NK-92 treated with Interleukin-12 subunit alpha and Interleukin-12 subunit beta, amount 100 ng/mL, for 24 hours (cell line): ENCODE results near the gene PRCC.

Experiments used
- DNase-seq: peaks from one replicate; lab custom pipeline; 2025; lab: John Stamatoyannopoulos, UW

Gene PRCC

GRCh38 chr1:156767101-156767878 is at the start of gene PRCC:
Gene PRCC (plus strand): TSS chr1:156767535. CDS start chr1:156767772, 237 bp downstream.
- peak; percentile 97 for DNase-seq

GRCh38 chr1:156721131-156721530 is 46.2 kb upstream of the PRCC start:
- DNase-seq: no peak

DNA sequence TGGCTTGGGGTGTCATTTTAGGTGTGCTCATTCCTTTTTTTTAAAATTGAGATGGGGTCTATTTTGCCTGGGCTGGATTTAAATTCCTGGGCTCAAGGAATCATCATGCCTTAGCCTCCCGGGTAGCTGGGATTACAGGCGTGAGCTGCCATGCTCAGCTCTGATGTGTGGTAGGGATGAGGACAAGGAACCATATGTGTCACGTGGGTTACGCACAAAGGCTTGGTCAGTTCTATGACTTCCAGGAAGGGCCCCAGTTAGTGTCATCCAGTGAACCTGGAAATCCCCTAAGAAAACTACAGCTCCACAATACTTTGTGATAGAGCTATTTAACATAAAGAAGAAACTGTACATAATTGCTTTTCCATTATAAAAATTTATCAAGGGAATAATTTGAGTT is 45.8 kb upstream of the PRCC start:
- no peak for DNase-seq

DNA sequence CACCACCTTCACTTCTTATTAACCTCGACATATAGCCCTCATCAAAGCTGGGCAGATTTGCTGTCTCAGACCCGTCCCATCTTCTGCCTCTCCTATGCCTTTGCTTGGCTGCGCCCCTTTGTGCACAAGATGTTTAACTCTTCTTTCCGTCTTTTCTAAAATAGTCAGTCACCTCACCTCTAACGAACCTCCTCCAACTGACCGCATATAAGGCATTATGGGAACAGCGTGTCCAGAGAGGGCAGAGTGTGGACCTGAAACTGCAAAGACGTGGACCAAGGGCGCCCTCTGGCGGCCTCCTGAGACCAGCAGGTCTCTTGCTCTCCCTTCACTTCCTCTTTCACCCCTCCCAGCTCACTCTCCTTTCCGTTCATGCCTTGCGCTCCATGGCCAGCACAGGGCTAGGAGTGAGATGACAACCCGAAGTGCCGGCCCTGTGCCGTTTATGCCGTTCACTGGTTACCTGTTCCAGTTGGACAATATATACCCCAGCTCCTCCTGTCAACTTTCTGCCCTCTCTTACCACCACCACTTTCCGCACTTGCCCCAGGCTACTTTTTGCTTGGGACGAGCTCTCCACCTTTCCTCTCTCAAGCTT is 41.6 kb upstream of the PRCC start:
- DNase-seq: peak; percentile 65

DNA sequence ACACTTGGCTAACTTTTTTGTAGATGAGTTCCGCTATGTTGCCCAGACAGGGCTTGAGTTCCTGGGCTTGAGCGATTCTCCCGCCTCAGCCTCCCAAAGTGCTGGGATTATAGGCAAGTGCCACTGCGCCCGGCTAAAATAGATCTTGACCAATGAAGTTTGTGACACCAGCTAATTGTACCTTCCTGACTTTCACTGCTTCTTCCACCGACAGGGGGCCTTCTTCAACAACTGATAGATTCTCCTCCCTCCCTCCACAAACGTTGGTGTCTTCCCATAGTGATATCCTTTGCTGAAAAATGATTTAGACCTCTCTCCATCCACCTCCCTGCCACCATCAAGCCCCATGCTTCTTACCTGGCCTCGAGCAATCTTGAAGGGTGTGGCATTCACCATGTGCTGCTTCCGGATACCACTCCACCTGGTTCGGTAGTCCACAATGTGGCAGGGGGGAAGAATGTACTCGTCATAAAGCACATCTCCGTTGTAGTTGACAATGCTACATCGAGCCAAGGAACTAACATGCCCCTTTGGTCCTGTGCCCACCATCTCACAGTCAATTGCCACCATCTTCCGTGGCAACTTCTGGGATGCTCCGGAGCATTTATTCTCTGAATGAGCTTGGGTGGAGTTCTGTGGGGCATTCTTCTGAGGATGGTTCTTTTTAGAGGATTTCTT is 40.6 kb upstream of the PRCC start:
- DNase-seq: no peak

- no peak for DNase-seq
These were observed 39.8 kb upstream of the PRCC start for GRCh38 chr1:156727492-156727891.

DNA sequence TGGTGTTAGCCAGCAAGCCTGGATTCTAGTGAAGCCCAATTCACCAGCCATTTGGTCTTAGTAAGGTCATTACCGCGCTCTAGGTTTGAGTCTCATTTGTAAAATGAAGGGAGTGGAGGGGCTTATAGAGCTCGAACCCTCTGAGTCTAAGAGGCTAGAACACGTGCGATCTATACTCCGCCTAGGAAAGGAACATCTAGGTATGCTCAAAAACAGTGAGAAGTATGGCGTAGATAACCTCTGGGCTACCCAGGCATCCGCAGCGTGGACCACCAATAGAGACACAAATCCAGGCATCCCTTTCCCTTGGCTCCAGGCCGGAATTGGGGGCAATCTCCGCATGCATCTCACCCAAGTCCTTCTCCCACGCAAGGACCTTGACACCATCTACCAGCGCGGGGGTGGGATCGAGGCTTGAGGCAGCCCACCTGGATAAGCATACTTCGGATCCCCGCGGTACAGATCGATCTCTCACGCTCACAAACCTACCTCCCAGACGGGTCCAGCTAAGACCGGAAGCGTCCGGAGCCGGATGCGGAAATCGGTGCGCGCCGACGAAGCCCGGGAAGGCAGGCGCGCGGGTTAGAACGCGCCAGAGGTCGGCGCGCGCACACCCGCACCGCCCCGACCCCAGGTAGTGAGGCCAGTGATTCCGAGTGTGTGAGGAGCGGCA is 39.3 kb upstream of the PRCC start, which contains the start of gene METTL25B:
Gene METTL25B, plus strand, starts transcription at position 544 of the 673 bp plus-strand sequence. CDS start 636 bp downstream, outside the sequence.
- peak; percentile 85 for DNase-seq

DNA sequence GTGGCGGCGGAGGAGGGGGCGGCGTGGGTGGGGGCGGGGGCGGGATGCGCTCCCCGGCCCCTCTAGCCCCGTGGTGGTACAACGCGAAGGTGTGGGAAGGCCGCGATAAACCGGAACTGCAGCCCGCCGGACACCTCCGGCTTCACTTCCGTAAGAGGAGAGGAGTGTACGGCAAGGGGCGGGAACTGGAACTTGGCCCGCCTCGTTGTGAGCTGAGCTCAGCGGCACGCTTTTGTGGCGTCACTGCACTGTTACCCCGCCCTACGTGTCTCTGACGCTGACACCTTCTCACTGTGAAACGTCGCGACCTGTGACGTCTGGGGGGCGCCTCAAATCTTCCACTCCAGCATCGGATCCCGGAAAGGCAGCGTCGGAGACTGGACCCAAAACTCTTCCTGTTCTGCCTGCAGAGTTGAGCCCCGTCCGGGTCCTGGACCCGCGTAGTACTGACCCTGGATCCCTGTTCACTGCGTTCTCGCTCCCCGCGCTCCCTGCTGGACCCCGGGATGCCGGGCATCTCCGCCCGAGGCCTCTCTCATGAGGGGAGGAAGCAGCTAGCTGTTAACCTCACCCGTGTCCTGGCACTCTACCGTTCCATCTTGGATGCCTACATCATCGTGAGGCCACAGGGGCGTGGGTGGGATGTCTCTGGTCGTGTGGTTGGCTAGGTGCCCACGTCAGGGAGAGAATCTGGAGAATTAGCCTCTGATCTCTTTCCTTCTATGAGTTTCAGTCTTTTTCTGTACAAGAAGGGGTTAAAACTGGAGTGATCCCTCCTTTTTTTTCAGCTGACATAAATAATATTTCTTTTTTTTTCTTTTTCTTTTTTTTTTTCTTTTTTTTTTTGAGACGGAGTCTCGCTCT is 38.5 kb upstream of the PRCC start, which contains the start of gene ISG20L2:
Gene ISG20L2, minus strand, starts transcription at position 168 of the 864 bp plus-strand sequence. CDS start 1,114 bp downstream, outside the sequence.
- DNase-seq: peak; percentile 97

DNA sequence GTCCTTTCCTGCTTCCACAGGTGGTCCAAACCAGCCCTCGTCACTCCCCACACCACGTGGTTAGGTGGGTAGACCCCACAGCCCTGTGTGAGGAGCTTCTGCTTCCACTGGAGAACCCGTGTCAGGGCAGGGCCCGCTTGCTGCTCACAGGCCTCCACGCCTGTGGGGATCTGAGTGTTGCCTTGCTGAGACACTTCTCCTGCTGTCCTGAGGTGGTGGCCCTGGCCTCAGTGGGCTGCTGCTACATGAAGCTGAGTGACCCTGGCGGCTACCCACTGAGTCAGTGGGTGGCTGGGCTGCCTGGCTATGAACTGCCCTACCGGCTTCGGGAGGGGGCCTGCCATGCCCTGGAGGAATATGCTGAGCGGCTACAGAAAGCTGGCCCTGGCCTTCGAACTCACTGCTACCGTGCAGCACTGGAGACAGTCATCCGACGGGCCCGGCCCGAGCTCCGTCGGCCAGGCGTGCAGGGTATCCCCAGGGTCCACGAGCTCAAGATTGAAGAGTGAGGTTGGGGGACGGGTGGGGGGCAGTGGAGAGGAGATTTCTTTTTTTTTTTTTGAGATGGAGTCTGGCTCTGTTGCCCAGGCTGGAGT is 33.2 kb upstream of the PRCC start:
- DNase-seq: no peak

GRCh38 chr1:156738407-156738806 is 28.9 kb upstream of the PRCC start:
- no peak for DNase-seq

- no peak for DNase-seq
These were observed 28.4 kb upstream of the PRCC start for GRCh38 chr1:156738916-156739315.

GRCh38 chr1:156740237-156740740 is 27.0 kb upstream of the PRCC start:
- no peak for DNase-seq

DNA sequence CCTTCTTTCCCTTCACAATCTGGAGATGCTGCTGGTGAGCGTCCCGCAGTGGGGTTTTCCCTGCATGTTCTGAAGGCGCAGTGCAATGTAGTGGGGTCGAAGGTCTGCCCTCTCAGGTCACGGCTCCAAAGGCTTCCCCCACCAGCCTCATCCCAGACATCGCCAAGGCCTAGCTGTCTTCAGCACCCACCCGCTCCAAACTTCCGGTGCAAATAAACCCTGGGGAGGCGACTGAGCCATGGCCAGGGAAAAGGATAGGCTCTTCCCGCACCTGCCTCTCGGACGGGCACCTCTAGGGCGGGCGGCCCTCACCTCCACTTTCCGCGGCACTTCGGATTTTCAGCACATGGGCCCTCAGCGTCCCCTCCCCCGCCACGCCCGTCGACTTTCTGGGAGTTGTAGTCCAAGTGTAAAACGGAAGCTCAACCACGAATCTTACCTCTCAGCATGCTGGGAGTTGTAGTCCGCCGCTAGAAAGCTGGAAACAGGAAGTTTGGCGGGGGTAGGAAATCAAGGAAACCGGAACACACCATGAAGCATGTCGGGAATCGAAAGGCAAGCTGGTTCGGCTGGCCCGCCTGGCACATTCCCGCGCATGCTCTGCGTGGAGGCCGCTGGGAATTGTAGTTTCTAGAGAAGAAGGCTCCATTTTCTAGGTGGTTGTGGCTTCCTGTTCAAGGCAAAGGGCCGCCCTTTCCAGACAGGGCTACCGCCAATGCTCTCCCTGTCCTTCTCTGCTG is 26.4 kb upstream of the PRCC start, which contains the start of gene MRPL24:
Gene MRPL24, minus strand, starts transcription at position 348 of the 740 bp plus-strand sequence. CDS start 2,384 bp downstream, outside the sequence.
- DNase-seq: peak; percentile 97

GRCh38 chr1:156741481-156741983 is 25.8 kb upstream of the PRCC start:
- no peak for DNase-seq

- no peak for DNase-seq
These were observed 25.3 kb upstream of the PRCC start for GRCh38 chr1:156742017-156742416.

- DNase-seq: no peak
These were observed 24.5 kb upstream of the PRCC start for GRCh38 chr1:156742801-156743200.

DNA sequence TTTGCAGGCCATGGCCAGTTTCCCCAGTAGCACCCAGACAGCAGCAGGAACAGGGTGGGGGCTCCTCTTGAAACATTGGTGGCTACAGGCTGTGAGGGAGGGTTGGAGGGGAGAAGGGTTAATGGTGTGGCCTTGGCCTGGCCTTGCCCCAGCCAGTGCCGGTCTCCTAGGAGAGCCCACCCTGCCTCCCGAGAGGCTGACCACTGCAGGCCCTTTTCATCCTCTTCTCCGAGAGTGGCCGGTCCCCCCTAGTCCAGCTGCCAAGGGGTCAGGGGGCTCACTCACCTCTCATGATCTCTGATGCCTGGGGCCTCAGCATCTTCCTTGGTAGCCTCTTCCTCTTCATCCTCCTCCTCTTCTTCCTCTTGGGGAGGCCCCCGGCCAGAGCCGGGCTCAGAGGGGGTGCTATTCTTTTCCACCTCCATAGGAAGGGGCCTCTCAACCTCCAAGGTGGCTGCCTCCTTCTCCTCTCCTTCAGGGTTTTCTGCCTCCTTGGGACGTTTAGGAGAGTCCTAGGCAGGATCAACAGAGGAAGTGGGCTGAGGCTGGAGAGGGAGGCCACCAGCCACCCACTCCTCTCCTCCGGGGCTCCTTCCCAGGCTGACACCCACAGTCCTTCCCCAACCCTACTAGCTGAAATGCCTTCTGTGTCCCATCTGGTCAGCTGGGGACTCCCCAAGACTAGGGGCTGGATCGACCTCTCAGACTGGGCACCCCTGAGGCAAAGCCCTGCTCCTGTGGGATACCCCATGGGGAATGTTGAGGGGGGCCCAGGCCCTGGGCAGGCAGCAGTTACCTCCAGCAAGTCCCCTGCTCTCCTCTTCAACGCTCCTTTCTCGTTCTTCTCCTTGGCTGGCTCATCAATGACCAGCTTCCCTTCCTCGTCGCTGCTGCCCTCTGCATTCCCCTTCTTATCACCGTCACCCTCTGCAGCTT is 23.7 kb upstream of the PRCC start:
- DNase-seq: no peak

GRCh38 chr1:156744344-156744743 is 23.0 kb upstream of the PRCC start:
- no peak for DNase-seq
